ENCODE measurements around the gene COPG1.

The COPG1 gene

GRCh38 chr3:129308636-129309035 is 59.2 kb downstream of the COPG1 start:
- peaks cover 5 to 8% of the 10 kb centered on the region in 2 donors for H3K36me3 ChIP-seq (ENCODE audit: control insufficient read depth in 2 of 2, insufficient read depth in 2 of 2, low read length in 2 of 2)
- H3K9me3 ChIP-seq (ENCODE audit: control insufficient read depth in 2 of 2, low read length in 2 of 2), result no peaks in the 10 kb centered on the region
- no peak overlapping the region for H3K4me3 ChIP-seq (ENCODE audit: low read length in 2 of 2)
- H3K27ac ChIP-seq (ENCODE audit: low read length), result no peak overlapping the region
- H3K9ac ChIP-seq (ENCODE audit: low read length in 2 of 2), result no peak overlapping the region
- peaks cover 11% of the 10 kb centered on the region for H3K4me1 ChIP-seq (ENCODE audit: control insufficient read depth, insufficient read depth, low read length)
- H3K27me3 ChIP-seq (ENCODE audit: control insufficient read depth in 1 of 2, insufficient read depth in 2 of 2, low read length in 2 of 2), result no peaks in the 10 kb centered on the region

DNA sequence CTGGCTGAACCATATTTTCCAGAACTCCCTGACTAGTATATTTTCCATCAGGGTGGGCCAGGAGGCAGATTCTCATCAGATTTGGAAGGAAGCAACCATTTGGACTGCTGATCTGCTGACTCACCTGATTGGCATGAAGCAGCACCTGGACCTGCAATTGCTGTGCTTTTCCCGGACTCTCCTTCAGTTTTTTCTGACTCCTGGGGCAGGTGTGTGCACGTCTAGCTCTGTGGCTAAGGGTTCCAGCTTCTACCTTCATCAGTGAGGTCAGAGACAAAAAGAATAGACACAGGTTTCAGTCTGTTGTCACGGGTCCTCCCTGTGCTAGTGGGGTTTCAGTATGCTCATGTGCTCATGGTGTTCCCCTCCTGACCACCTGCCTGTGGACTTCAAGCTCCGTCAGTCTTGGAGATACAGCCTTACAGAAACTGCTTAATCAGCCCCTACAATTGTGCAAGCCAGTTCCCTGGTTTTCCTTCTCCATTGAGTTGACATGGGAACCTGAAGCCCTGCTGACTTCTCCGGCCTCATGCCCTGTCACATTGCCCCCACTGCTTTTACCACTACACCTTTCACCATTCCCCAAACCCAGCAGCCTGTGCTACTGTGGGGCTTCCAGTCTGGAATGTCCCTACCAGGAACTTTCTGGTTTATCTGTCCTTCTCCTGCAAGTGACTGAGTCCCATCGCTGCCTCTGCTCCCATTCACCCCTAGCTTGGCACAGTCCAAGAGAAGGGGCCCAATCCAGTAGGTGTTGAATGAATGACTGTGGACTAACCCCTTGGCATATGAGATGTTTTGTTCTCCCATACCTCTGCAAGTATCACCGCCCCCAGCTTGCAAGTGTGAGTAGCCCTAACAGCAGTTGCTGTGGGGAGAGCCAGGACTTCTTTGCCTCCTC is 61.0 kb downstream of the COPG1 start:
- no peaks in the 10 kb centered on the region for H3K36me3 ChIP-seq (ENCODE audit: control insufficient read depth in 2 of 2, insufficient read depth in 2 of 2, low read length in 2 of 2)
- no peak overlapping the region for H3K9ac ChIP-seq (ENCODE audit: low read length in 2 of 2)
- no peaks in the 10 kb centered on the region for H3K9me3 ChIP-seq (ENCODE audit: control insufficient read depth in 2 of 2, low read length in 2 of 2)
- H3K4me1 ChIP-seq (ENCODE audit: control insufficient read depth, insufficient read depth, low read length), result peaks cover 9% of the 10 kb centered on the region
- no peak overlapping the region for H3K4me3 ChIP-seq (ENCODE audit: low read length in 2 of 2)
- H3K27me3 ChIP-seq (ENCODE audit: control insufficient read depth in 1 of 2, insufficient read depth in 2 of 2, low read length in 2 of 2), result no peaks in the 10 kb centered on the region
- H3K27ac ChIP-seq (ENCODE audit: low read length), result no peak overlapping the region

DNA sequence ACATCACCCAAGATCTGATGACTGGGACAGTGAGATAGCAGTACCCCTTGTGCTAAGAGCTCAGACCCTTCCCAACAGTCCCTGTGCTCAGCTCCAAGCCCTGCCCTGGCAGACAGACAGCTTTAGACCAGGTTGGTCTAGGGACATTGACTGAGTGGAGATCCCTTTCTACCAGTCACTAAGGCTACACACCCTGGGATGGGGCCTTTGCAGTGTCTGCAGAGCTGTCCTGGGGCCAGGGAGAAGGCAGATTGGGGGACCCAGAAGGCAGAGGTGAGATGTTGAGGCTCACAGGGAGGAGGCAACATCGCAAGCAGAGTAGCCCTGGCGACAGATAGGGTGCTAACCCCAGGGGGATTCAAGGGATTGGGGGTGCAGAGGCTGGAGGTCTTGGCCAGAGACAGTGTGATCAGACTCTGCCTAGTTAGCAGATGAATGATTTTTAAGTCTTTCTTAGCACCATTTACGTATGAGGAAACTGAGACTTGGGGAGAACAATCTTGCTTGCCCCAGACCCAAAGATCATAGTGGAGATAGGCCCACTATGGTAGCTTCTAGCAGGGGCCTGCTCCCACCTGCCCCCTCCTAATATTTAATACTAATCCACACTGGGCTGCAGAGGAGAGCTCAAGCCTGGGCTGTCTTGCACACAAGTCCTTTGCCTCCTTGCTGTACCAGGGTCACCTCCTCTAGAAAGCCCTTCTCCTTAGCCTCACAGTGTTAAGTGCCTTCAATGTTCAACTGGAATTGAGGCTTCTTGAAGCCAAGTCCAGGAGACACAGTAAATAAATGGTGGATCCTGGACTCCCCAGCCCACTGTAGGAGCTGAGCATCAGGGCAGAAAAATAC is 61.9 kb downstream of the COPG1 start:
- Histone ChIP-seq H3K36me3 (ENCODE audit: control insufficient read depth in 2 of 2, insufficient read depth in 2 of 2, low read length in 2 of 2) (no peaks in the 10 kb centered on the region), H3K27me3 (ENCODE audit: control insufficient read depth in 1 of 2, insufficient read depth in 2 of 2, low read length in 2 of 2) (no peaks in the 10 kb centered on the region), H3K4me3 (ENCODE audit: low read length in 2 of 2) (no peak overlapping the region), H3K27ac (ENCODE audit: low read length) (no peak overlapping the region), H3K9ac (ENCODE audit: low read length in 2 of 2) (no peak overlapping the region), H3K4me1 (ENCODE audit: control insufficient read depth, insufficient read depth, low read length) (peaks cover 7% of the 10 kb centered on the region), H3K9me3 (ENCODE audit: control insufficient read depth in 2 of 2, low read length in 2 of 2) (no peaks in the 10 kb centered on the region)

GRCh38 chr3:129312021-129312639 is 62.7 kb downstream of the COPG1 start:
- Histone ChIP-seq H3K4me1 (ENCODE audit: control insufficient read depth, insufficient read depth, low read length) (peaks cover 13% of the 10 kb centered on the region), H3K36me3 (ENCODE audit: control insufficient read depth in 2 of 2, insufficient read depth in 2 of 2, low read length in 2 of 2) (no peaks in the 10 kb centered on the region), H3K27ac (ENCODE audit: low read length) (peak overlapping the region; percentile 87), H3K4me3 (ENCODE audit: low read length in 2 of 2) (no peak overlapping the region), H3K9ac (ENCODE audit: low read length in 2 of 2) (no peak overlapping the region), H3K9me3 (ENCODE audit: control insufficient read depth in 2 of 2, low read length in 2 of 2) (no peaks in the 10 kb centered on the region), H3K27me3 (ENCODE audit: control insufficient read depth in 1 of 2, insufficient read depth in 2 of 2, low read length in 2 of 2) (no peaks in the 10 kb centered on the region)

GRCh38 chr3:129312671-129313414 is 63.4 kb downstream of the COPG1 start:
- Histone ChIP-seq H3K4me3 (ENCODE audit: low read length in 2 of 2) (no peak overlapping the region), H3K27me3 (ENCODE audit: control insufficient read depth in 1 of 2, insufficient read depth in 2 of 2, low read length in 2 of 2) (no peaks in the 10 kb centered on the region), H3K36me3 (ENCODE audit: control insufficient read depth in 2 of 2, insufficient read depth in 2 of 2, low read length in 2 of 2) (no peaks in the 10 kb centered on the region), H3K9ac (ENCODE audit: low read length in 2 of 2) (no peak overlapping the region), H3K9me3 (ENCODE audit: control insufficient read depth in 2 of 2, low read length in 2 of 2) (no peaks in the 10 kb centered on the region), H3K27ac (ENCODE audit: low read length) (peak overlapping the region; percentile 87), H3K4me1 (ENCODE audit: control insufficient read depth, insufficient read depth, low read length) (peaks cover 18% of the 10 kb centered on the region)

GRCh38 chr3:129313415-129313664 is 63.9 kb downstream of the COPG1 start:
- peaks cover 23% of the 10 kb centered on the region for H3K4me1 ChIP-seq (ENCODE audit: control insufficient read depth, insufficient read depth, low read length)

GRCh38 chr3:129313665-129314385 is 64.4 kb downstream of the COPG1 start:
- Histone ChIP-seq H3K36me3 (ENCODE audit: control insufficient read depth in 2 of 2, insufficient read depth in 2 of 2, low read length in 2 of 2) (no peaks in the 10 kb centered on the region), H3K4me3 (ENCODE audit: low read length in 2 of 2) (peak overlapping the region; percentile 82 to 96), H3K27me3 (ENCODE audit: control insufficient read depth in 1 of 2, insufficient read depth in 2 of 2, low read length in 2 of 2) (no peaks in the 10 kb centered on the region), H3K9me3 (ENCODE audit: control insufficient read depth in 2 of 2, low read length in 2 of 2) (no peaks in the 10 kb centered on the region), H3K9ac (ENCODE audit: low read length in 2 of 2) (peak overlapping the region; percentile 79 to 87), H3K4me1 (ENCODE audit: control insufficient read depth, insufficient read depth, low read length) (peaks cover 23% of the 10 kb centered on the region), H3K27ac (ENCODE audit: low read length) (peak overlapping the region; percentile 87)

More at GRCh38 chr3:129313415-129313664, 63.9 kb downstream of the COPG1 start:
- peak overlapping the region; percentile 87 for H3K27ac ChIP-seq (ENCODE audit: low read length)
- no peaks in the 10 kb centered on the region for H3K27me3 ChIP-seq (ENCODE audit: control insufficient read depth in 1 of 2, insufficient read depth in 2 of 2, low read length in 2 of 2)
- no peak overlapping the region for H3K4me3 ChIP-seq (ENCODE audit: low read length in 2 of 2)
- H3K9ac ChIP-seq (ENCODE audit: low read length in 2 of 2), result no peak overlapping the region
- no peaks in the 10 kb centered on the region for H3K9me3 ChIP-seq (ENCODE audit: control insufficient read depth in 2 of 2, low read length in 2 of 2)
- H3K36me3 ChIP-seq (ENCODE audit: control insufficient read depth in 2 of 2, insufficient read depth in 2 of 2, low read length in 2 of 2), result no peaks in the 10 kb centered on the region

DNA sequence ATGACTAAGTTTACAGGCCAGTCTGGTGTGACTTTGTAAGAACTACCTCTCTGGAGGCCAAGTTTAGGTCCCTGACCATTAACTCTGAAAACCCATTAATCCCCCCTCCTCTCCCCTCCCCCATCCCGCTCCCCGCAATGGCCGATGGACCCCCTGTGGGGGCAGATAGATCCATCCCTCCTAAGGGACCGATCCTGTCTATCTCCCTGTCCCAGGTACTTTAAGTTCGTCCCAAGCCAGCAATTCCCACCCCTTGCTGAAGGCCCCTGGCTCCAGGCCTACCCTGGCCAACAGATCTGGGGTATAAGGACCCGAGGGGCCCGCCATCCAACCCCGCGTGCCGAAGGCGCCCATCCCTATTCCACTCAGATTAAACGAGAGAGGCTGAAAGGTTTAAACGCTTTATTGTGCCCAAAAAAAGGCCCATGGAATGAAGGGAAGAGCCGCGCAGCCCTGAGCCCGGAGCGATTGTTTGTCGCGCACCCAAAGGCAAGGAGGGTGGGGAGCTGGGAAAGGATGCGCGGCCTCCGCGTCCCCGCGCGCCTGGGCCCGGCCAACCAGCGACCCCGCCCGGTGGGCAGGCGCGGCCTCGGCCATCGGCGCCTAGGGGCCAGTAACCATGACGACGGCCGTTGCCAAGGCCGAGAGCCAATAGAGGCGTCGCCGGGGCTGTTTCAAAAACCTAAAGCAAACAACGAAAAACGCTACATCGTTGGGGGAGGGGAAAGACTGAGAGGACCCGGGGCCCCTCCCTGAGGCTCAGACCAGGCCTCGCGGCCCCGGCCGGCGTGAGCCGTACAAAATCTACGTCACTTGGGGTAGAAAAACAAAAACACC is 65.2 kb downstream of the COPG1 start:
- peak overlapping the region; percentile 82 to 96 for H3K4me3 ChIP-seq (ENCODE audit: low read length in 2 of 2)

DNA sequence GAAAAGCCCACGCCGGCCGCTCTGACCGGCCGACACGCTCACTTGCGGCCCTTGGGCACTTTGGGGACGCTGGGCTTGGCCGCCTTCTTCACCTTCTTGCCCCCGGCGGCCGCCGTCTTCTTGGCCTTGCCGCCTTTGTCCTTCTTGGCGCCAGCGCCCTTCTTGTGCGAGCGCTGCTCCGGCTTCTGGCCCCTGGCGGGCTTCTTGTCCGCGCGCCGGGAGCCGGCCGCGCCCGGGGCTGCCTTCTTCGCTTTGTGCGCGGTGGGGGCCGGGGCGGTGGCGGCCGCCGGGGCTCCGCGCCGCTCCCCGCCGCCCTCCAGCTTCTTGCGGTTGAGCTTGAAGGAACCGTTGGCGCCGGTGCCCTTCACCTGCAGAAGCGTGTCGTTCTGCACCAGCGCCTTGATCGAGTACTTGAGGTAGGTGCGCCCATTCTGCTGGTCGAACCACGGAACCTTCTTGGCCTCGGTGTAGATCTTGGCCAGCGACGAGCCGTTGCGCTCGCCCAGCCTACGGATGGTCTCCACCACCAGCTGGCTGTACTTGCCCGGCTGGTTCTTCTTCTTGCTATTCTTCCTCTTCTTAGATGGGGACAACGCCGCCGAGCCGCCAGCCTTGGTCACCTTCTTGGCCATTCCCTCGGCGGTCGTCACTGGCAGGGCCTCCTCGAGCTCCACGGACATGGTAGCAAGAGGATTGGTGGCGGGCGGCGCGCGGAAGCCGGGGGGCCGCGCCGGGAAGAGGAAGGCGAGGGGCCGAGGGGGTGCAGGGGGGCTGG is 66.0 kb downstream of the COPG1 start:
- Histone ChIP-seq H3K9ac (ENCODE audit: low read length in 2 of 2) (peak overlapping the region; percentile 79 to 87), H3K9me3 (ENCODE audit: control insufficient read depth in 2 of 2, low read length in 2 of 2) (no peaks in the 10 kb centered on the region), H3K27me3 (ENCODE audit: control insufficient read depth in 1 of 2, insufficient read depth in 2 of 2, low read length in 2 of 2) (no peaks in the 10 kb centered on the region), H3K4me1 (ENCODE audit: control insufficient read depth, insufficient read depth, low read length) (peaks cover 23% of the 10 kb centered on the region), H3K36me3 (ENCODE audit: control insufficient read depth in 2 of 2, insufficient read depth in 2 of 2, low read length in 2 of 2) (no peaks in the 10 kb centered on the region), H3K27ac (ENCODE audit: low read length) (peak overlapping the region; percentile 87), H3K4me3 (ENCODE audit: low read length in 2 of 2) (peak overlapping the region; percentile 82 to 96)

More for the DNA sequence above, 65.2 kb downstream of the COPG1 start:
- H3K27ac ChIP-seq (ENCODE audit: low read length), result peak overlapping the region; percentile 87
- H3K27me3 ChIP-seq (ENCODE audit: control insufficient read depth in 1 of 2, insufficient read depth in 2 of 2, low read length in 2 of 2), result no peaks in the 10 kb centered on the region
- H3K9me3 ChIP-seq (ENCODE audit: control insufficient read depth in 2 of 2, low read length in 2 of 2), result no peaks in the 10 kb centered on the region
- H3K4me1 ChIP-seq (ENCODE audit: control insufficient read depth, insufficient read depth, low read length), result peaks cover 23% of the 10 kb centered on the region
- no peaks in the 10 kb centered on the region for H3K36me3 ChIP-seq (ENCODE audit: control insufficient read depth in 2 of 2, insufficient read depth in 2 of 2, low read length in 2 of 2)
- H3K9ac ChIP-seq (ENCODE audit: low read length in 2 of 2), result peak overlapping the region; percentile 79 to 87
